ENCODE data around the gene DEFB123. TPM values are rescaled to one million over a fixed set of nuclear protein-coding genes. Genes with fewer than 3 reads are reported as not detected.
"Not testable (repeated sequence)": the region's sequence is repeated elsewhere in the genome, so short reads cannot be mapped to it uniquely, and the experiment has no call there.

The DEFB123 gene
- total RNA-seq = not detected in 2 replicates

- Mint-ChIP-seq H3K4me1 (ENCODE audit: low read depth) (no peaks in the 10 kb centered on the region), H3K4me3 (no peak within 1 kb of the TSS), H3K27ac (no peak within 1 kb of the TSS), H3K27me3 (ENCODE audit: insufficient read depth) (peaks cover 8% of the 10 kb centered on the region), H3K9me3 (no peaks in the 10 kb centered on the region), H3K36me3 (ENCODE audit: low read depth) (no peaks in the 10 kb centered on the region)
- intact Hi-C loops (cut with micrococcal nuclease) = no loop called here
- no peak for DNase-seq (ENCODE audit: low spot score)
These were observed at the start of gene DEFB123 for GRCh38 chr20:31440012-31440659. Gene DEFB123, plus strand, starts transcription at chr20:31440632. Its CDS starts 67 bp downstream, at chr20:31440699.

GRCh38 chr20:31392836-31393235 is 47.6 kb upstream of the DEFB123 start:
- intact Hi-C loops (cut with micrococcal nuclease) = no loop called here
- H3K4me3 Mint-ChIP-seq = no peak overlapping the region
- no peak for DNase-seq (ENCODE audit: low spot score)
- no peaks in the 10 kb centered on the region for H3K36me3 Mint-ChIP-seq (ENCODE audit: low read depth)
- H3K27ac Mint-ChIP-seq = no peak overlapping the region
- no peaks in the 10 kb centered on the region for H3K4me1 Mint-ChIP-seq (ENCODE audit: low read depth)
- peaks cover 1% of the 10 kb centered on the region for H3K27me3 Mint-ChIP-seq (ENCODE audit: insufficient read depth)
- no peaks in the 10 kb centered on the region for H3K9me3 Mint-ChIP-seq

- DNase-seq (ENCODE audit: low spot score) = no peak
- H3K36me3 Mint-ChIP-seq (ENCODE audit: low read depth) = no peaks in the 10 kb centered on the region
- intact Hi-C loops (cut with micrococcal nuclease) = no loop called here
- H3K4me1 Mint-ChIP-seq (ENCODE audit: low read depth) = no peaks in the 10 kb centered on the region
- H3K4me3 Mint-ChIP-seq = no peak overlapping the region
- no peaks in the 10 kb centered on the region for H3K9me3 Mint-ChIP-seq
- H3K27ac Mint-ChIP-seq = no peak overlapping the region
- peaks cover 1% of the 10 kb centered on the region for H3K27me3 Mint-ChIP-seq (ENCODE audit: insufficient read depth)
These were observed 45.5 kb upstream of the DEFB123 start for GRCh38 chr20:31394900-31395299.

- Mint-ChIP-seq H3K36me3 (ENCODE audit: low read depth) (no peaks in the 10 kb centered on the region), H3K9me3 (no peaks in the 10 kb centered on the region), H3K27me3 (ENCODE audit: insufficient read depth) (no peaks in the 10 kb centered on the region), H3K27ac (no peak overlapping the region), H3K4me1 (ENCODE audit: low read depth) (no peaks in the 10 kb centered on the region), H3K4me3 (no peak overlapping the region)
- DNase-seq (ENCODE audit: low spot score) = no peak
- intact Hi-C loops (cut with micrococcal nuclease) = no loop called here
These were observed 36.5 kb upstream of the DEFB123 start for GRCh38 chr20:31403886-31404285.

GRCh38 chr20:31406115-31406514 is 34.3 kb upstream of the DEFB123 start, which contains the start of gene DEFB121:
Gene DEFB121, minus strand, starts transcription at chr20:31406215. Its CDS starts 63 bp downstream, at chr20:31406152.
- H3K27ac Mint-ChIP-seq = no peak within 1 kb of the TSS
- intact Hi-C loops (cut with micrococcal nuclease) = no loop called here
- H3K4me3 Mint-ChIP-seq = no peak within 1 kb of the TSS
- no peaks in the 10 kb centered on the region for H3K4me1 Mint-ChIP-seq (ENCODE audit: low read depth)
- H3K9me3 Mint-ChIP-seq = no peaks in the 10 kb centered on the region
- no peaks in the 10 kb centered on the region for H3K27me3 Mint-ChIP-seq (ENCODE audit: insufficient read depth)
- no peaks in the 10 kb centered on the region for H3K36me3 Mint-ChIP-seq (ENCODE audit: low read depth)
- DNase-seq (ENCODE audit: low spot score) = no peak

GRCh38 chr20:31410011-31410410 is 30.4 kb upstream of the DEFB123 start:
- no peaks in the 10 kb centered on the region for H3K4me1 Mint-ChIP-seq (ENCODE audit: low read depth)
- no peaks in the 10 kb centered on the region for H3K36me3 Mint-ChIP-seq (ENCODE audit: low read depth)
- H3K9me3 Mint-ChIP-seq = no peaks in the 10 kb centered on the region
- no peak overlapping the region for H3K27ac Mint-ChIP-seq
- DNase-seq (ENCODE audit: low spot score) = no peak
- H3K27me3 Mint-ChIP-seq (ENCODE audit: insufficient read depth) = no peaks in the 10 kb centered on the region
- intact Hi-C loops (cut with micrococcal nuclease) = no loop called here
- H3K4me3 Mint-ChIP-seq = no peak overlapping the region

GRCh38 chr20:31414381-31414780 is 26.1 kb upstream of the DEFB123 start:
- no peaks in the 10 kb centered on the region for H3K4me1 Mint-ChIP-seq (ENCODE audit: low read depth)
- H3K27ac Mint-ChIP-seq = no peak overlapping the region
- intact Hi-C loops (cut with micrococcal nuclease) = no loop called here
- no peak for DNase-seq (ENCODE audit: low spot score)
- H3K27me3 Mint-ChIP-seq (ENCODE audit: insufficient read depth) = no peaks in the 10 kb centered on the region
- no peak overlapping the region for H3K4me3 Mint-ChIP-seq
- no peaks in the 10 kb centered on the region for H3K36me3 Mint-ChIP-seq (ENCODE audit: low read depth)
- H3K9me3 Mint-ChIP-seq = no peaks in the 10 kb centered on the region

- Mint-ChIP-seq H3K4me3 (no peak overlapping the region), H3K27ac (no peak overlapping the region), H3K9me3 (no peaks in the 10 kb centered on the region), H3K27me3 (ENCODE audit: insufficient read depth) (no peaks in the 10 kb centered on the region), H3K4me1 (ENCODE audit: low read depth) (no peaks in the 10 kb centered on the region), H3K36me3 (ENCODE audit: low read depth) (no peaks in the 10 kb centered on the region)
- intact Hi-C loops (cut with micrococcal nuclease) = no loop called here
- DNase-seq (ENCODE audit: low spot score) = no peak
These were observed 24.8 kb upstream of the DEFB123 start for GRCh38 chr20:31415653-31416052.

- Mint-ChIP-seq H3K27me3 (ENCODE audit: insufficient read depth) (peaks cover 3% of the 10 kb centered on the region), H3K9me3 (no peaks in the 10 kb centered on the region), H3K36me3 (ENCODE audit: low read depth) (no peaks in the 10 kb centered on the region), H3K27ac (no peak overlapping the region), H3K4me3 (no peak overlapping the region), H3K4me1 (ENCODE audit: low read depth) (no peaks in the 10 kb centered on the region)
- no peak for DNase-seq (ENCODE audit: low spot score)
- intact Hi-C loops (cut with micrococcal nuclease) = no loop called here
These were observed 22.1 kb upstream of the DEFB123 start for GRCh38 chr20:31418307-31418706.

- no peaks in the 10 kb centered on the region for H3K36me3 Mint-ChIP-seq (ENCODE audit: low read depth)
- no peak for DNase-seq (ENCODE audit: low spot score)
- H3K4me3 Mint-ChIP-seq = no peak overlapping the region
- no peak overlapping the region for H3K27ac Mint-ChIP-seq
- H3K9me3 Mint-ChIP-seq = no peaks in the 10 kb centered on the region
- H3K27me3 Mint-ChIP-seq (ENCODE audit: insufficient read depth) = peaks cover 3% of the 10 kb centered on the region
- H3K4me1 Mint-ChIP-seq (ENCODE audit: low read depth) = no peaks in the 10 kb centered on the region
- intact Hi-C loops (cut with micrococcal nuclease) = no loop called here
These were observed 14.6 kb upstream of the DEFB123 start for GRCh38 chr20:31425797-31426196.

- H3K36me3 Mint-ChIP-seq (ENCODE audit: low read depth); H3K27ac Mint-ChIP-seq; H3K27me3 Mint-ChIP-seq (ENCODE audit: insufficient read depth); H3K4me3 Mint-ChIP-seq; DNase-seq (ENCODE audit: low spot score); intact Hi-C loops (cut with micrococcal nuclease); H3K4me1 Mint-ChIP-seq (ENCODE audit: low read depth); H3K9me3 Mint-ChIP-seq: not testable (repeated sequence)
These were observed 13.4 kb upstream of the DEFB123 start for GRCh38 chr20:31426891-31427551.

- intact Hi-C loops (cut with micrococcal nuclease); DNase-seq (ENCODE audit: low spot score); H3K27me3 Mint-ChIP-seq (ENCODE audit: insufficient read depth); H3K4me1 Mint-ChIP-seq (ENCODE audit: low read depth); H3K36me3 Mint-ChIP-seq (ENCODE audit: low read depth); H3K4me3 Mint-ChIP-seq; H3K27ac Mint-ChIP-seq; H3K9me3 Mint-ChIP-seq: not testable (repeated sequence)
These were observed 12.9 kb upstream of the DEFB123 start for GRCh38 chr20:31427576-31427975.

GRCh38 chr20:31430568-31431115 is 9.8 kb upstream of the DEFB123 start:
- intact Hi-C loops (cut with micrococcal nuclease) = no loop called here
- no peaks in the 10 kb centered on the region for H3K36me3 Mint-ChIP-seq (ENCODE audit: low read depth)
- no peak for DNase-seq (ENCODE audit: low spot score)
- H3K9me3 Mint-ChIP-seq = no peaks in the 10 kb centered on the region
- no peaks in the 10 kb centered on the region for H3K4me1 Mint-ChIP-seq (ENCODE audit: low read depth)
- H3K4me3 Mint-ChIP-seq = no peak overlapping the region
- H3K27ac Mint-ChIP-seq = no peak overlapping the region
- peaks cover 4% of the 10 kb centered on the region for H3K27me3 Mint-ChIP-seq (ENCODE audit: insufficient read depth)
